Neural crest cell (in vitro differentiated cells): ENCODE data around the gene FANK1. TPM values are rescaled to one million over a fixed set of nuclear protein-coding genes. Genes with fewer than 3 reads are reported as not detected.

Source experiments
- DNase-seq: peaks from one replicate; pipeline ENCODE4 v3.0.0; 2021; ENCODE audit warnings: low read depth, mixed read lengths, low spot score
- H3K27ac Mint-ChIP-seq: one replicate; pipeline ENCODE4 v1.8.0; 2021; ENCODE audit warnings: mild to moderate bottlenecking, mixed read lengths; ENCODE audit not compliant: unreplicated experiment
- H3K27me3 Mint-ChIP-seq: 2 replicates; pipeline ENCODE4 v1.8.0; 2021; ENCODE audit warnings: low read depth, mild to moderate bottlenecking, mixed read lengths
- H3K36me3 Mint-ChIP-seq: 2 replicates; pipeline ENCODE4 v1.8.0; 2021; ENCODE audit warnings: low read depth, mild to moderate bottlenecking, mixed read lengths
- H3K4me1 Mint-ChIP-seq: 2 replicates; pipeline ENCODE4 v1.8.0; 2021; ENCODE audit warnings: mixed read lengths
- H3K4me3 Mint-ChIP-seq: one replicate; pipeline ENCODE4 v1.8.0; 2021; ENCODE audit warnings: mild to moderate bottlenecking, mixed read lengths
- H3K9me3 Mint-ChIP-seq: 2 replicates; pipeline ENCODE4 v1.8.0; 2021; ENCODE audit warnings: mixed read lengths
- CTCF ChIP-seq: fragments of 200-600 bp; sonication (generic); conservative IDR thresholded peaks from 2 replicates; pipeline ENCODE4 v1.5.0; 2021; ENCODE audit warnings: antibody characterized with exemption, mild to moderate bottlenecking
- total RNA-seq: library from RNA; stranded (reverse); gene quantifications from 2 replicates; pipeline ENCODE4 v1.2.1, GENCODE V29; 2021

Gene FANK1
- total RNA-seq, 1 donor from 2014 or later: 2.4 TPM

GRCh38 chr10:125951290-125951689 lies 54.9 kb downstream of the FANK1 start:
- no peaks in the 10 kb centered on the region for H3K27me3 Mint-ChIP-seq
- H3K4me3 Mint-ChIP-seq: no peak overlapping the region
- H3K4me1 Mint-ChIP-seq: peaks cover 9% of the 10 kb centered on the region
- peaks cover 5% of the 10 kb centered on the region for H3K9me3 Mint-ChIP-seq
- H3K27ac Mint-ChIP-seq: no peak overlapping the region
- TF ChIP-seq CTCF: no peak
- no peak for DNase-seq
- peaks cover 12% of the 10 kb centered on the region for H3K36me3 Mint-ChIP-seq

- peaks cover 9% of the 10 kb centered on the region for H3K4me1 Mint-ChIP-seq
- no peak overlapping the region for H3K4me3 Mint-ChIP-seq
- H3K36me3 Mint-ChIP-seq: peaks cover 12% of the 10 kb centered on the region
- DNase-seq: no peak
- peak overlapping the region; percentile 58 for H3K27ac Mint-ChIP-seq
- H3K9me3 Mint-ChIP-seq: peaks cover 8% of the 10 kb centered on the region
- TF ChIP-seq CTCF: no peak
- no peaks in the 10 kb centered on the region for H3K27me3 Mint-ChIP-seq
Observed at GRCh38 chr10:125953778-125954385, 57.5 kb downstream of the FANK1 start.

GRCh38 chr10:125955766-125956165 lies 59.4 kb downstream of the FANK1 start:
- H3K36me3 Mint-ChIP-seq: peaks cover 12% of the 10 kb centered on the region

GRCh38 chr10:125961743-125962142 lies 65.4 kb downstream of the FANK1 start:
- H3K9me3 Mint-ChIP-seq: peaks cover 6% of the 10 kb centered on the region
- no peaks in the 10 kb centered on the region for H3K4me1 Mint-ChIP-seq
- no peaks in the 10 kb centered on the region for H3K27me3 Mint-ChIP-seq
- H3K4me3 Mint-ChIP-seq: no peak overlapping the region
- no peak for TF ChIP-seq CTCF
- H3K36me3 Mint-ChIP-seq: no peaks in the 10 kb centered on the region
- no peak for DNase-seq
- H3K27ac Mint-ChIP-seq: no peak overlapping the region

More at GRCh38 chr10:125955766-125956165, 59.4 kb downstream of the FANK1 start:
- DNase-seq: no peak
- no peak overlapping the region for H3K27ac Mint-ChIP-seq
- H3K4me1 Mint-ChIP-seq: peaks cover 9% of the 10 kb centered on the region
- TF ChIP-seq CTCF: no peak
- H3K4me3 Mint-ChIP-seq: no peak overlapping the region
- peaks cover 8% of the 10 kb centered on the region for H3K9me3 Mint-ChIP-seq
- no peaks in the 10 kb centered on the region for H3K27me3 Mint-ChIP-seq

GRCh38 chr10:125962200-125962599 lies 65.8 kb downstream of the FANK1 start:
- no peak for DNase-seq
- H3K9me3 Mint-ChIP-seq: peaks cover 6% of the 10 kb centered on the region
- TF ChIP-seq CTCF: no peak
- no peaks in the 10 kb centered on the region for H3K36me3 Mint-ChIP-seq
- H3K4me1 Mint-ChIP-seq: no peaks in the 10 kb centered on the region
- H3K4me3 Mint-ChIP-seq: no peak overlapping the region
- H3K27ac Mint-ChIP-seq: no peak overlapping the region
- H3K27me3 Mint-ChIP-seq: no peaks in the 10 kb centered on the region
